ENCODE results near the gene APBA1. TPM values are rescaled to one million over a fixed set of nuclear protein-coding genes. Genes with fewer than 3 reads are reported as not detected.

The APBA1 gene
- polyA plus RNA-seq, 1 of the 3 experiments (the other 2 are of a cell fraction) = 3.1 TPM

DNA sequence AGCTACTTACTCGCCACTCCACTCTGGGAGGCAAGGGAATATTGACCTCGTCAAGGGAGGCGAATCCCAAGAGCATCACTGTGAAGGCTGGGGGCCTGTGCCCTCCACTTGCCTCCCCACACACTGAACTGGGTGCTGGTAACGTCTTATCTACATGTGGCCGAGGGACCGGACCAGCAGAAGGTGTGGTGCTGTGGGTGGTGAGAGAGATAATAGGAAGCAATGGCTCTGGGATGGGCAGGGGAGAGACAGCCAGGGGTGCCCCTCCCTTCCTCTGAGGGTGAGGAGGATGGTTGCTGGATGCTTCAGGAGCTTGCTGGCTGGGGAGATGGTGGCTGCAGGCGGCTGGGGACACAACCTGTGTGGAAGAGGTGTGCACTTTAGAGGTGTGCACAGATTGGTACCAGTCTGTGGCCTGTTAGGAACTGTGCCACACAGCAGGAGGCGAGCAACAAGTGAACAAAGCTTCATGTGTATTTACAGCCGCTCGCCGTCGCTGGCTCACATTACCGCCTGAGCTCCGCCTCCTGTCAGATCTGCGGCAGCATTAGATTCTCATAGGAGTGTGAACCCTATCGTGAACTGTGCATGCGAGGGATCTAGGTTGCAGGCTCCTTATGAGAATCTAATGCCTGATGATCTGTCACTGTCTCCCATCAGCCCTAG lies 246.9 kb downstream of the APBA1 start:
- CTCF ChIA-PET = interaction anchor here (1.0 to 6.0 kb wide), 4 partner anchors 120 to 506 kb away, joined by 4 to 157 read pairs (median 6); no protein-coding TSS in a partner anchor
- Histone ChIP-seq H3K4me2 (no peak overlapping the region), H3K27ac (ENCODE audit: low read depth in 2 of 2, low read length in 1 of 2) (no peak overlapping the region), H3K27me3 (ENCODE audit: insufficient read depth) (no peaks in the 10 kb centered on the region), H3K9me3 (no peaks in the 10 kb centered on the region), H3F3A (replicated peaks; ENCODE audit: insufficient read depth) (no peaks in the 10 kb centered on the region), H3K4me1 (ENCODE audit: control insufficient read depth in 1 of 2, insufficient read depth in 2 of 2, low read depth in 1 of 2, low read length in 1 of 2) (peaks cover 0 to 2% of the 10 kb centered on the region in 2 experiments; a peak in 1 of 4 replicates), H3K4me3 (ENCODE audit: low read depth in 2 of 2, low read length in 1 of 2) (no peak overlapping the region), H3K9ac (no peak overlapping the region), H3K36me3 (replicated peaks in 1 of 2; ENCODE audit: control insufficient read depth in 1 of 2, insufficient read depth in 2 of 2, low read length in 1 of 2) (no peaks in the 10 kb centered on the region), H3K9me2 (no peaks in the 10 kb centered on the region), H3K79me2 (ENCODE audit: insufficient read depth) (no peaks in the 10 kb centered on the region), H4K20me1 (ENCODE audit: insufficient read depth) (no peaks in the 10 kb centered on the region), H2AFZ (ENCODE audit: low read depth) (no peak overlapping the region)
- no peak for TF ChIP-seq YY1 (IDR thresholded peaks at IDR 0.05; ENCODE audit: low read depth)
- no peak for TF ChIP-seq NFIC (IDR thresholded peaks at IDR 0.05; ENCODE audit: borderline replicate concordance)
- TF ChIP-seq POLR2AphosphoS5 (IDR thresholded peaks at IDR 0.05; ENCODE audit: low read depth, low read length) = no peak
- TF ChIP-seq GATA2 (CRISPR knock-in tag; IDR thresholded peaks at IDR 0.05) = no peak
- TF ChIP-seq GABPA (IDR thresholded peaks at IDR 0.05; ENCODE audit: low read depth) = no peak
- TF ChIP-seq ELF1 (IDR thresholded peaks at IDR 0.05) = no peak
- TF ChIP-seq NRF1 (IDR thresholded peaks at IDR 0.05; ENCODE audit: low read depth, low read length) = no peak
- no peak for TF ChIP-seq TCF12 (IDR thresholded peaks at IDR 0.05)
- TF ChIP-seq, protein P1, sequence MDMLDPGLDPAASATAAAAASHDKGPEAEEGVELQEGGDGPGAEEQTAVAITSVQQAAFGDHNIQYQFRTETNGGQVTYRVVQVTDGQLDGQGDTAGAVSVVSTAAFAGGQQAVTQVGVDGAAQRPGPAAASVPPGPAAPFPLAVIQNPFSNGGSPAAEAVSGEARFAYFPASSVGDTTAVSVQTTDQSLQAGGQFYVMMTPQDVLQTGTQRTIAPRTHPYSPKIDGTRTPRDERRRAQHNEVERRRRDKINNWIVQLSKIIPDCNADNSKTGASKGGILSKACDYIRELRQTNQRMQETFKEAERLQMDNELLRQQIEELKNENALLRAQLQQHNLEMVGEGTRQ (IDR thresholded peaks at IDR 0.05; ENCODE audit: borderline replicate concordance, low read depth, low read length) = no peak
- no peak for TF ChIP-seq CHD2 (IDR thresholded peaks at IDR 0.05; ENCODE audit: low read length, partially characterized antibody)
- TF ChIP-seq EP300 (IDR thresholded peaks at IDR 0.05; ENCODE audit: borderline replicate concordance in 1 of 2, low read depth in 1 of 2, low read length in 1 of 2) = no peak
- no peak for TF ChIP-seq PBX3 (IDR thresholded peaks at IDR 0.05)
- WGBS (ENCODE audit: low lambda C conversion rate) = 87% methylated on average over 17 of the region's 17 CpGs
- POLR2A ChIA-PET = no interaction called here
- no peak for DNase-seq

DNA sequence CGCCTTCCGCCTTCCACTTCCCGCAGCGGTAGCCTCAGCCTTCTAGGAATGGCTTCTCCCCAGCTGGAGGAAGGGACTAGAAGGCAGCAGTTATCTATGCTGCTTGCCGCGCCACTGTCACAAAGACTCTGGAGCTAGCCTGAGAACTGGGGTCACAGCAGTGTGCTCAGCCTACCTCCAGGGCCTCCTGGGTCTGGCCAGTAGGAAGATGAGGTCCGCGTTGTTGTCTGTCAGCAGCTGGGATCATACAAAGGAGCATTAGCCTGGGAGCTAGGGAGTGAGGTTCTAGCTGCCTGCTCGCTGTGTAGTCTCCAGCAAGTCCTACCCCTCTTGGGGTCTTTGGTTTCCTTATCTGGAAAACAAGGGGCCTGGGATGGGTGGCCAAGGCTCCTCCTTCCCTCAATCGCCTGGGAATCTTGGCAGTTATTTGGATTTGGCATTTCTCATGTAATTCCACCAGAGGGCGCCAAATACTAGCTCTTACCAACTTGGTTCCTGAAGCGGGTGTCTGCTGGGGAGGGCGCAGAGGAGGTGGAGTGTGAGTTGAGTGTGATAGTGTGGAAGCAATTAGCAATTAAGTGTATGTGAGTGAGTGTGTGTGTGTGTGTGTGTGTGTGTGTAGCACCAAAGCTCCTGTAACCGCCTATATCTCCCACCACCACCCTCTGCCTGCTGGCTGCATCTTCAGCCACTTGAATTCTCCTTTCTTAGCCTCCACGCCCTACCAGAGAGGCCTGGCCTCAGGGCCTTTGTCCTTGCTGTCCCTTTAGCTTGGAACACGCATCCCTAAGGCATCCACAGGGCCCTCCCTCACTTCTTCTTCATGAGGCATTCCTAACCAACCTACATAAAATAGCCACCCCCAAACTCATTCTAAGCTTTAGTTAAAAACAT lies 250.0 kb downstream of the APBA1 start:
- POLR2A ChIA-PET = interaction anchor here (0.6 to 0.7 kb wide), 2 partner anchors 148 to 497 kb away, joined by 3 read pairs; no protein-coding TSS in a partner anchor
- no peak overlapping the region for H3K27ac ChIP-seq (ENCODE audit: low read depth in 2 of 2, low read length in 1 of 2)
- no peak overlapping the region for H3K9ac ChIP-seq
- no peaks in the 10 kb centered on the region for H4K20me1 ChIP-seq (ENCODE audit: insufficient read depth)
- H3F3A ChIP-seq (replicated peaks; ENCODE audit: insufficient read depth) = no peaks in the 10 kb centered on the region
- H3K4me3 ChIP-seq (ENCODE audit: low read depth in 2 of 2, low read length in 1 of 2) = no peak overlapping the region
- H3K36me3 ChIP-seq (replicated peaks in 1 of 2; ENCODE audit: control insufficient read depth in 1 of 2, insufficient read depth in 2 of 2, low read length in 1 of 2) = no peaks in the 10 kb centered on the region
- no peaks in the 10 kb centered on the region for H3K79me2 ChIP-seq (ENCODE audit: insufficient read depth)
- H3K9me3 ChIP-seq = no peaks in the 10 kb centered on the region
- peak; percentile 81 for DNase-seq
- no peak overlapping the region for H3K4me2 ChIP-seq
- CTCF ChIA-PET = interaction anchor here (0.6 to 6.0 kb wide), 50 partner anchors 9 to 699 kb away, joined by 3 to 157 read pairs (median 4); partner anchors contain the start of gene APBA1
- no peaks in the 10 kb centered on the region for H3K27me3 ChIP-seq (ENCODE audit: insufficient read depth)
- H3K4me1 ChIP-seq (ENCODE audit: control insufficient read depth in 1 of 2, insufficient read depth in 2 of 2, low read depth in 1 of 2, low read length in 1 of 2) = peaks cover 0 to 2% of the 10 kb centered on the region in 2 experiments; a peak in 1 of 4 replicates
- H2AFZ ChIP-seq (ENCODE audit: low read depth) = no peak overlapping the region
- peak; percentile 95 for TF ChIP-seq SMC3 (IDR thresholded peaks at IDR 0.05; ENCODE audit: low read depth, low read length)
- TF ChIP-seq RAD21 (IDR thresholded peaks at IDR 0.05; ENCODE audit: low read length) = peak; percentile 98
- no peak for TF ChIP-seq POLR2AphosphoS5 (IDR thresholded peaks at IDR 0.05; ENCODE audit: low read depth, low read length)
- TF ChIP-seq, protein P2, sequence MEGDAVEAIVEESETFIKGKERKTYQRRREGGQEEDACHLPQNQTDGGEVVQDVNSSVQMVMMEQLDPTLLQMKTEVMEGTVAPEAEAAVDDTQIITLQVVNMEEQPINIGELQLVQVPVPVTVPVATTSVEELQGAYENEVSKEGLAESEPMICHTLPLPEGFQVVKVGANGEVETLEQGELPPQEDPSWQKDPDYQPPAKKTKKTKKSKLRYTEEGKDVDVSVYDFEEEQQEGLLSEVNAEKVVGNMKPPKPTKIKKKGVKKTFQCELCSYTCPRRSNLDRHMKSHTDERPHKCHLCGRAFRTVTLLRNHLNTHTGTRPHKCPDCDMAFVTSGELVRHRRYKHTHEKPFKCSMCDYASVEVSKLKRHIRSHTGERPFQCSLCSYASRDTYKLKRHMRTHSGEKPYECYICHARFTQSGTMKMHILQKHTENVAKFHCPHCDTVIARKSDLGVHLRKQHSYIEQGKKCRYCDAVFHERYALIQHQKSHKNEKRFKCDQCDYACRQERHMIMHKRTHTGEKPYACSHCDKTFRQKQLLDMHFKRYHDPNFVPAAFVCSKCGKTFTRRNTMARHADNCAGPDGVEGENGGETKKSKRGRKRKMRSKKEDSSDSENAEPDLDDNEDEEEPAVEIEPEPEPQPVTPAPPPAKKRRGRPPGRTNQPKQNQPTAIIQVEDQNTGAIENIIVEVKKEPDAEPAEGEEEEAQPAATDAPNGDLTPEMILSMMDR (IDR thresholded peaks at IDR 0.05) = peak; percentile 84
- no peaks in the 10 kb centered on the region for H3K9me2 ChIP-seq
- WGBS (ENCODE audit: low lambda C conversion rate) = 38% methylated on average over 12 of the region's 16 CpGs
